Measurements from ENCODE around the gene COG6.

The COG6 gene

DNA sequence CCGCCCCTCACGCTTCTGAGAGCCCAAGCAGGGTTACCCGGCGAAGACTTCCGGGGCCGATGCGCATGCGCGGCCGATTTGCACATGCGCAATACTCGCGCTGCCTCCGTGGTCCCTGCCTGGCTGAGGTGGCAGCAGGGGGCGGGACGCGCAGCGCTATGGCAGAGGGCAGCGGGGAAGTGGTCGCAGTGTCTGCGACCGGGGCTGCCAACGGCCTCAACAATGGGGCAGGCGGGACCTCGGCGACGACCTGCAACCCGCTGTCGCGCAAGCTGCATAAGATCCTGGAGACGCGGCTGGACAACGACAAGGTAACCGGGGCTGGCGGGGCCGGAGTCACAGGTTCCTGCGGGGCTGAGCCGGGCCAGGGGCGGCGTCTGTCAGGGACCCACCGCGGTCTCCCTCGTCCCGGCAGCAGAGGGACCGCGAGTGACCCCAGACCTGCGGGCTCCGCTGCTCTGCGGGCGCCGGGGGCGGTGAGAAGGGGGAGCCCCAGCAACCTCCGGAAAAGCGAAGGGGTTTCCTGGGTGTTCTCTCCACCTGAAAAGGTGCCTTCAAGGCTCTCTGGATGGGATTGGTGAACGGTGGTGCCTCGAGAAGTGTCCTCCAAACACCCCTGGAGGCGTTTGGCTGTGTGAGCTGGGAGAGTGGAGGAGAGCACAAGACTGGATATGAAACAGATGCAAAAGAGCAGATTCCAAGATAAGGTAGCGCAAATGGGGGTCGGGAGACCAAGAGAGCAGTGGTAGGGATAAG lies at the start of gene COG6:
Gene COG6, plus strand, starts transcription at position 94 of the 756 bp plus-strand sequence. Its CDS starts 65 bp downstream, at position 159.
- peak; percentile 75 for DNase-seq

DNA sequence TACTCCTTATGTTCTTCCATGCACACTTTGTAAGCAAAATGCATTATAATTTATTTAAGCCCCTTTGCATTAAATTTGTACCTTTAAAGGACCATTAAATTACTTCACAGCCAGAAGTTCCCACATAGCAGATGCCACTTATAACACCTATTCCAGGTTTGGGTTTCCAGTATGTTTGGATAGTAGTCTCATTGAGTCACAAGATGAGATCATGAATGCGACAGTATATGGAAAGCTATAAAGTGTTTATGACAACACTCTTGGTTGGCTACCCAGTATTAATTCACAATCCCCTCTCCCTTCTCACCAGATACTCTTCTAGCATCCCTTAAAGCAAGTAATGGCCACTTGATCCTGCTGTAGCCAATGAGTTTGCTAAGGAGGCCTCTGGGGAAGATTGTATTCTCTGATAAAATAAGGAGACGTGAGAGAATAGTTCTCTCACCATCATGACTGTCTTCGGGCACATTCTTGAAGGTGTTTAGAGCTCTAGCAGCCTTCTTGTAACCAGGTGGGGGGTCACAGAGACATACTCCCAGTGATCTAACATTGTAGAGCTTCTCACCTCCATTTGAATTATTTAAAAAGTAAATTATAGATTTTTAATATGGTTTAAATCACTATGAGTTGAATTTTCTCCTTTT lies 49.7 kb upstream of the COG6 start:
- DNase-seq, result no peak

DNA sequence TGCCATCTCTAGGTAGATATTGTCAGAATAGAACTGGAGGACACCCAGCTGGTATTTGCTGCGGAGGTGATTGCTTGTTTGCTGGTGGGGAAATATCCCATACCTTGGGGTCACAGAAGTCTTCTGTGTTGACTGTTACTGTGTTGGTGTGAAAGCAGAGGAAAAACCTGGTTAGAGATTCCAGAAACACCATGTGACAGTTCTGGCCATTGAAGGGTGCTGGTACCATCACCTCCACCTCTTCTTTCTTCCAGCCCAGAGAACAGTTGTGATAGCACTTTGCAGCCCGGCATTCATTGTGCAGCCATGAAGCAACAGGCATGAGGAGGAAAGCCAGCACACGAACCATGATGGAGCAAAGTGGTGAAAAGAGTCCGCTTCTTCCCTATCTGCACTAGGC lies 47.6 kb upstream of the COG6 start:
- DNase-seq, result no peak

DNA sequence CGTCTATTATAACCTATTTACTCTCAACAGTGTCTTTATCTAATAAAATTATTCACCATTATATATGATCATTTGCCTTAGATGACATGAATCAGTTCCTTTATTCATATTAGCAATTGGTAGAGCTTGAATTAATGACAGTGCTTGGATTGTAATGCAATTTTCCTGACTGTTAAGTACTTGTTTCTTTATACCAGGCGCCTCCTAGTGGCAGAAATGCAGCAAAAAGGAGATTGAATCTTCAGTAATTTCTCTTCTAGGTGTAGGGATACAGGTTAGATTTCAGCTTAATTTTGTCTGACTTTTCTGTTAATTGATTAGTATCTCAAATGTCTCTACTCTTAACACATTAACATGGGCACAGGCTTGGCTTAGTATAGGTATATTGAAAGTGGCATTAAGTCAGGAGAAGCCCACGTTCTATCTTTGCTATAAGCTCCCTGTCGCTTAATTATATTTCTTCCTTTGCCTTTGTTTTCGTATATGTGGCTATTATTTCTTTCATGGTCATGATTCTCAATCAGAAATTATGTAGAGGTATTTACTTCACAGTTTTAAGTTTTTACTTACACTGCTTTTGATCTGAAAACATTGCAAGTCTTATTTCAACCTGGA lies 43.3 kb upstream of the COG6 start:
- DNase-seq, result peak; percentile 52

DNA sequence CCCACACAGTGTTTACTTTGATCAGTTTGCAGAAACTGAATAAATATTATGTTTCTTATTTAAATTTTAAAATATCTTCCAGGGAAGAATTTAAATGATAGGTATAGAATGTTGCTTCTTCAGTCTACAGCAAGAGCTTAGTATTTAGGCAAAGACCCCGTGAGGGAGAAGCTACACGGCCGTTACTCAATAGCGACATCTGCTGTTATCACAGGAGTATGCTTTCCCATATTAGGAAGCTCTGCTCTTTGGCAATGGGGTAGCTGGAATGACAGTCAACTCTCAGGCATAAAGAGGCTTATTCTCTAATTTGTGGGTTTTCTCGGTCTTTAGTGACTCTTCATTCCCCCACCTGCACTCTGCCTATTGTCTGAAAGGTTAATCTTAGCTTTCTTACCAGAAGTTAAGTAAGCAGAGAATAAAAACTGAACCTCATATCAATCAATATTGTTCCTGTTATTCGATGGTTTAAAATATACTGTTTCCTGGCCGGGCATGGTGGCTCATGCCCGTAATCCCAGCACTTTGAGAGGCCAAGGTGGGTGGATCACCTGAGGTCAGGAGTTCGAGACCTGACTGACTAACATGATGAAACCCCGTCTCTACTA lies 39.3 kb upstream of the COG6 start:
- peak; percentile 47 for DNase-seq

DNA sequence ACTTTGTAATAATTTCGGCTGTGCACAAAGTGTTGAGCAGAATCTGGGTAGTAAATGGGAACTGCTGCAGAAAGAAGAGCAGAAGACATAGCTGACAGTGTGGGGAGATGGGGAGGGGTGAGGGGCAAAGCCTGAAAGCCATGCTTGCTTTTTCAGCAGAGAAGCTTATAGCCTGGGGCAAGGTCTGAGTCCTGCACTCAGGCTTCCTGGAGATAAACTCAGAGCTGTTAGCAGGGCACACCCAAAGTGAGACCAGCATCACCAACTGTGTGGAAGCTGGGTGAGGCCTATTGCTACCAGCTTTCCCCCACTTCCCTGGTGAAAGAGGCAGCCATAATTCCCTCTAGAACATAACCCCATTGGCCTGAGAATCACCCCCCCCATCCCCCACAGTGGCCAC lies 36.9 kb upstream of the COG6 start:
- DNase-seq, result no peak

DNA sequence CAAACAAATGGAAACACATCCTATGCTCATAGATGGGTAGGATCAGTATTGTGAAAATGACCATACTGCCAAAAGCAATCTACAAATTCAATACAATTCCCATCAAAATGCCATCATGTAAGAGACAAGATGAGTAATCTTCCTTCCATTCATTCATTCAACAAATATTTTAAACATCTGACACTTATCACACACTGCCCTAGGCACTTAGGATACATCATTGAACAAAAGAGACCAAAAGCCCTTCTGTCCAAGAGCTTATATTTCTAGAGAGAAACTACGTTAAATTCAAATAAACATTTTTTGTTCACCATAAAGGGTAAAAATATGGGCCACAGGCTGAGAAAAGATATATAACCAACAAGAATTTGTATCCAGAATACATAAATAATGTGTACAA lies 32.0 kb upstream of the COG6 start:
- DNase-seq, result no peak

DNA sequence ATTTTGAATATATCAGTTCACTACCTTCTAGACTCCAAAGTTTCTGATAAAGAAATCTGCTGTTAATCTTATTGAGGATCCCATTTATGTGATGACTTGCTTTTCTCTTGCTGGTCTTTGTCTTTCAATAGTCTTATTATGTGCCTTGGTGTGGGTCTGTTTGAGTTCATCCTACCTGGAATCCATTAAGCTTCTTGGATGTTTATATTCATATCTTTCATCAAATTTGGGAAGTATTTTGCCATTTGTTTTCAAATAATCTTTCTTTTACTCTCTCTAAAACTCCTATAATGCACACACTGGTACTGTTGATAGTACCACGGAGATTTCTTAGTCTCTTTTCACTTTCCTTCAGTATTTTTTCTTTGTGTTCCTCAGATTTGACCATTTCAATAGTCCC lies 24.2 kb upstream of the COG6 start:
- no peak for DNase-seq

DNA sequence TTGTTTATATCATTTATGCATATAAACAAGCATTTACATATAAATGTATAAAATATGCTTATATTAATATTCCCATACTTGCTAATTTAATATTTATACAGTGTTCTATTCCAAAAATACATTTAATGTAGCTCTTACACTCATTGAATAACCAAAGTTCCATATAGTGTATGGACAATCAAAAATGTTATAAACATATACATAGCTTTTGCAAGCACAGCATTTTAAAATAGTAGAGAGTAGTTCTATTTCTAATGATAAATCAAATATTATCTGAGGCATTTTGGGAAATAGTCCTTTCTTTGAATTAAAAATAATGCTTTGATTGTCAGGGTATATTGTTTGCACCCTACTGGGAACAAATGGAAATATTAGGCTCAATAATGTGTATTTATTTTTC lies 22.5 kb upstream of the COG6 start:
- no peak for DNase-seq

DNA sequence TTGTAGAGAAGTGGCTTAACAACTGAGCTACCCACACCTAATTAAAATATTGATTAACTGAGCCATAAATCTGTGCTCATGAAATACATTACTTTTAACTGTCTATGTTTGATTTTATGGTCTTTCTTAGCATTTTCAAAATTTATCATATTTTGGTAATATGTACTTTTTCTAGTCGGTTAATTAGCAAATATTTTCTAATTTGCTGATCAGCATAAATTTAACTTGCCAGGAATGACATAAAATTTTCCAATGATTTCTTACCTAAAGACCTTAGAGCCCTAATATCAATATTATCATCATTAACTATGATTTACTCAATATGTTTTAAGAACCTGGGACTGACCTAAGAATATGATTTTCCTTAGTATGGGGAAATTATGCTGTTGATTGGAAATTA lies 19.9 kb upstream of the COG6 start:
- no peak for DNase-seq

DNA sequence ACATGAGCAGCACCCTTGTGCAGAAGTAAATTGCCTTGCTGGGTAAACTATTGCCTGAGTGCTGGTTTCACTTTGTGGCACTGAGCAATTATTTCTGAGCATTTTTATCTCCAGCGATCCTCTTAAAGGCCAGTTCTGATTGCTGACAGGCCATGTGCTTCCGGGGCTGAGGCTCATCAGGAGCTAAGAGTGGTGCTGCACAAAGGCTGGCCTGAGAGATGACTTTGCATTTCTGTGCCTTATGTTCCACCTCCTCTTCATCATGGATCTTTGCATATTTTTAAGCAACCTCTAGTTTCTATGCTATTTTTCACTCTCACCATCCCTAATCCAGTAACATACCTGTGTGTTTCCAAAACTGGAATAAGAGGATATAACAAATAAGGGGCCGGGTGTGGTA lies 17.6 kb upstream of the COG6 start:
- DNase-seq, result no peak

DNA sequence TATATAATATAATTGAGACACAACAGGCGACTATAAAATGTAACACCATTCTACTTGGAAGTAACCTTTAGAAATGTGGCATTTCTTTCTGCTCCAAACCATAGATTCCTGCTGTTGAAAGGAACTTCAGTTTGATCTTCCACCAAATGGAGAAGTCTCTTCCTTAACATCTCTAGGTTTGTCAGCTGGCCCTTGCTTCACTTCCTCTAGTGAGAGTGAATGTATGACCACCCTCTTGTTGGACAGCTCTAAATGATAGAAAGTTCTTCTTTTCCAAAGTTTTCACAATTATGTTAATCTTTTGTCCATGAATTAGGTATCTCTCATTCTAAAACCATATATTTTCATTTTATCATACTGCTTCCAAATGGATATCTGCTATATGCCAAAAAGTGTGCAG lies 13.8 kb upstream of the COG6 start:
- no peak for DNase-seq

DNA sequence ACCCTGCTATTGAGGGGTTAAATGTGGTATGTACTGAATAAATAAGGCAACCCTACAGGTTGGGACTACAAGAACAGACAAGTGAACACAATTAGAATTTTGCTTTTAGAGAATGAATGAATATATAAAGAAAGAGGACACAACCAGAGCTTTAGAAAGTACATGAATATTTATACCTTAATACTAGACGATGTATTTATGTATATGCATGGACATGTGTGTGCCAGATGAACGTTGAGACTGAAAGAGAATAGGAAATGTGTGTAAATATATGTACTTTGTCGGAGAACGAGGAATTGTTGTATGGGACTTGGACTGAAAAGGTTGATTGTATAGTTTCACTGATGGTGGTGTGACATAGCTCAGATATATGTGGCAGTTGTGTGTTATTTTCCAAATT lies 9.3 kb upstream of the COG6 start:
- DNase-seq, result no peak

DNA sequence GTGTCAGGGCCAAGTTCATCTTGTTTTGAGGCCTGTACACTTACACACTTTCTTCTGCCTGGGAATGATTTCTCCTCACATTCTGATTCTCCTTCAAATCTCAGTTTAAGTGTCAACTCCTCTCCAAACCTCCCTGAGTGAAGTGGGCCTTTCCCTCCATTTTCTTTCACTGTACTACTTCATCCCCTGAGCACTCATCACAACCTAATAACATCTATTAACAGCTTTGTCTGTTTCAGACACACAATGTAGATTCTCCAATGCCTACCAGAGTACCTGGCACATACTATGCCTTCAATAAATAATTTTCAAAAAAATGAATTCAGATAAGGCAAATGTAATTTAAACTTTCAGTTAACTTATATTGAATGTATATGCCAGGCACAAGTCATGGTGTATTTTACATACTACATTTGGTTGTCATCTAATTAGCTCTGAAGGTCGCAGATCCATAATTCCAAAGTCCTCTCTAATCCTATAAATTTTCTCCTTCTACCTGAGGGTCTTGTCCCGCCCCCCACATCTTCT lies 357 bp upstream of the COG6 start:
- peak; percentile 41 for DNase-seq

DNA sequence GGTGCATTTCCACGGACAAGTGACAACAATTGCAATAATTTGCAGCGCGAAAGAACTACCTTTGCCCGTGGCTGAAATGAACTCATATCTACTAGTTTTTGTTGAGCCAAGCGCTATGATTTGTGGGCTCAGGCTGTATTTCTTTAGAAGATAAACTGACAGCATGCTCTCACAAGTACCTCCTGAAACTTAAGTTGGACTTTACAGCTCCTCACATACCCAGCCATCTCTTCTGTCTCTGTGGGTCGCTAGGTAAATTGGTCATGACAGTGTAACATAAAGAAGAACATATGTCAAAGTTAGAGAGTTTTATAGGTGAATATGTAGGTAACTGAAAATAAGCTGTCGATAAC lies 839 bp downstream of the COG6 start:
- no peak for DNase-seq

DNA sequence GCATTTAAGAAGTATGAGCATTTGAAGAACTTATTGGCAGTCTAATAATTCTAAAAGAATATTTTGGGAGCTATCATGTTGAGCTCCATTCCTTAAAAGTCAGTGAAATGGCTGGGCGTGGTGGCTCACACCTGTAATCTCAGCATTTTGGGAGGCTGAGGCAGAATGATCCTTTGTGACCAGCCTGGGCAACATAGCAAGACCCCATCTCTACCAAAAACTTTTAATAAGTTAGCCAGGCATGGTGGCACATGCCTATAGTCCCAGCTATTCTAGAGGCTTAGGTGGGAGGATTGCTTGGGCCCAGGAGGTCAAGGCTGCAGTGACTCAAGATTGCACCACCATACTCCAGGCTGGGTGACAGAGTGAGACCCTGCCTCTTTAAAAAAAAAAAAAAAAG lies 8.0 kb downstream of the COG6 start:
- no peak for DNase-seq

DNA sequence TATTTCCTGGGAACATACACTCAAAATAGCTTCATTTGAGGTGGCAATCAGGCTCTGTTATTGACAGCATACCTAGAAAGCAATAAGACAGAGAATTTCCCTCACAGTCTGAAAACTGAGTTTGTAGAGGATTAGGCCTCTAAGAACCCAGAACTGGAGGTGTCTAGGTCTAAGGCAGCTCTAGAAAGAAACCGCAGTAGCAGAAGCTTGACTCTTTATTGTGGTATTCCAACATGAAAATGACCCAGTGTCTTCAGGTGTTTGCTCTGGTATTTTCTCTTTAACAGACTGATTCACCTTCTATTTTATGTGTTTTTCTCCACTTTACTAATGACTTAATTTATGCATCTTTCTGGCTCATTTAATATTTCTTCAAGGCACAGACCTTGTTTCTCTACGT lies 8.5 kb downstream of the COG6 start:
- no peak for DNase-seq

DNA sequence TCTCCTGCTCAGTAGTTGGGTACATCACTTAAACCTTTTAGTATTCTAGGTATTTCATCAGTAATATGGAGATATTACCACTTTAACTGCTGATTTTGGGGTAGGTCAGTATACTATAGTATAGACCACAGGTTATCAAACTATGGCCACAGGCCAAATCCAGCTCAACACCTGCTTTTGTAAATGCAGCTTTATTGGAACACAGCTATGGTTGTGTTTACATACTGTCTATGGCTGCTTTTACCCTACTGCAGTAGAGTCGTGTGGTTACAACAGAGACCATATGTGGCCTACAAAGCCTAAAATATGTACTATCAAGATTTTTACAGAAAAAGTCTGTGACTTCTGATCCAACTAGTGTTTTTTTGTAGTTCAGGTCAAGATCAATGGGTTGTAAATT lies 10.3 kb downstream of the COG6 start:
- DNase-seq, result no peak

DNA sequence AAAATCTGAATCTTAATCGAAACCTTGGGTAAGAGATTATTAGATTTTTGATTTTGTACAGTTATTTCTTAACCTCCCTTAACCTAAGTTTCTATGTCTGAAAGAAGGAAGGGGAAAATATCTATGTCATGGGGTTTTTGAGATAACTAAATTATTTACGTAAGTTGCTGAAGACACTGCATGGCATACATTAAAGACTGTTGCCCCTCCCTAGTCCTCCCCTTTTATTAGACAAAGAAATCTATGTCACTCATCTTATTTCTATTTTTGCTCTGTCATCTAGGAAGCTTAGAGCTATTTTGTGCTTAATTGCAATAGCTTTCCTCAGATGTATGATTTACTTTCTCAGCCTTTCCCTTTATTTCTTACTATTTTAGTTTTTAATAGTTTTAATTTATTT lies 15.0 kb downstream of the COG6 start:
- no peak for DNase-seq

DNA sequence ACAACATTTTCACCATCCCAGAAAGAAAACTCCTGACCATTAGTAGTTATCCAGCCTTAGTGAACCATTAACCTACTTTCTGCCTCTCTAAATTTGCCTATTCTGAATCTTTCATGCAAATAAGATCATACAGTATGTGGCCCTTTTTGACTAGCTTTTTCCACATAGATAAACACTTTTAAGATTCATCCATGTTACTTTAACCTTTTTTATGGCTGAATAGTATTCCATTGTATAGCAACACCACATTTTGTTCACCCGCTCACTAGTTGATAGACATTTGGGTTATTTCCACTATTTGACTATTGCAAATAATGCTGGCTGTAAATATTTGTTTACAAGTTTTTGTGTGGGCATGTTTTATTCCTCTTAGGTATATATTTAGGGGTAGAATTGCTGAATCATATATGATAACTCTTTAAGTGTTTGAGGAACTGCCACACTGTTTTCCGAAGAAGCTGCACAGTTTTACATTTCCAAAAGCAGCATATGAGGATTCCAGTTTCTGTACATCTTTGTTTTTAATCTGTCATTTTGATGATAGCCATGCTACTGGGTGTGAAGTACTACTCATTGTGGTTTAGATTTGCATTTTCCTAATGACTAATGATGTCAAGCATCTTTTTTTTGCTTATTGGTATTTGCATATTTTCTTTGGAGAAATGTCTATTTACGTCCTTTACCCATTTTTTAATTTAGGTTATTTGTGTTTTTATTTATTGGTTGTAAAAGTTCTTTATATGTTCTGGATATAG lies 17.1 kb downstream of the COG6 start:
- DNase-seq, result no peak

DNA sequence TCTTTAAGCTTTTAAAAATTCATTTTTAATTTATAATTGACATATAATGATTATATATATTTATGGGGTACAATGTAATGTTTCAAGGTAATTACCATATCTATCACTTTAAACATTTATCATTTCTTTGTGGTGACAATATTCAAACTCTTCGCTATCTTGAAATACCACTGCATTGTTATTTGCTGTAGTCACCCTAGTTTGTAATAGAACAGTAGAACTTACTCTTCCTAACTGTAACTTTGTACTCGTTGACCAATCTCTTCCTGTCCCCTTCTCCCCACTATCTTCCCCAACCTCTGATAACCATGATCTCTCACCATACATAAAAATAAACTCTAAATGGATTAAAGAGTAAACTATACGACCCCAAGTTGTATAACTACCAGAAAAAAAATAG lies 20.4 kb downstream of the COG6 start:
- no peak for DNase-seq

DNA sequence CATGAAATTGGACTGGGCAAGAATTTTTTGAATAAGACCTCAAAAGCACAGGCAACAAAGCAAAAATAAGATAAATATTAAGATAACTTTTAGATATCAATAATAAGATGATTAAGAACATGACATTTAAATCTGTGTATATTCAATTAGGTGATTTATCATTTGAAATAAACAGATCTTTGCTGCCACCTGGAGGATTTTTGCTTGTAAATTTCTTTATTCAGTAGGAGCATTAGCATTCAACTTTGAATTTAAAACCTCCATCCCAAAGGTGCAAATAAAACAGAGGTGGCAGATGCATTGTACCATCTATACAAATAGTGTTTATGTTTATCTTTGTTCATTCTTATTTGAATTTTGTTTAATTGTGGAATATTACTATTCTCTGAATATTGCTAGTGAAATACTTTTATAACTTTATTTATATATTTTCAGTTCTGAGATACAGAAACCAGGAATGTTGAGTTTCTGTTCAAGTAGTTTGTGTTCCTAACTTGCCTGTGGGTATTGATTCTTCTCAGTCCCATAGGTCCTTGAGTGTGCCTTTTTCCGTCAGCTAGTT lies 20.9 kb downstream of the COG6 start:
- DNase-seq, result peak; percentile 42

DNA sequence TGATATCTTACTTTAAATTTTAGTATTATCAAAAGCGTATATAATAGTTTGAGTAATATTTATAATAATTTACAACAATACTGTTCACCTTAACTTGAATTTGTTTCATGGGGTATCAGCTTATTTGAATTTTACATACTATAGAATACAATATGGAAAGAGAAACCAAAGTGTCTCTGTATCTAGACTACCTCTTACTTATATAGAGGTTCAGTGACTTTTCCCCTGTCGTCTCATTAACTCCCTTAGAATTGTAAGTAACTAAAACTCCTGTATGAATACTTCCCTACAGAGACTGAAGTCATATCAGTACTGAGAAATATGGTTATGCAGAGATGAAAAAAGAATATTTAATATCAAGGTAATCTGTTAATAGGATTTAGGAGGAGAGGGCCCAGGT lies 26.8 kb downstream of the COG6 start:
- DNase-seq, result no peak

Measured in NCI-H2171 treated with DMSO at 0.1 percent for 48 hours (cell line).